Measurements from ENCODE around the gene HOXA10. TPM values are rescaled to one million over a fixed set of nuclear protein-coding genes. Genes with fewer than 3 reads are reported as not detected.

HOXA10 gene
- polyA plus RNA-seq, 1 donor: 30.3 TPM

GRCh38 chr7:27203365-27203953 lies 29.3 kb upstream of the HOXA10 start:
- DNase-seq: no peak

GRCh38 chr7:27202862-27203134 lies 28.7 kb upstream of the HOXA10 start:
- DNase-seq: no peak

GRCh38 chr7:27202018-27202861 lies 28.1 kb upstream of the HOXA10 start:
- no peak for DNase-seq

GRCh38 chr7:27201580-27202017 lies 27.5 kb upstream of the HOXA10 start:
- DNase-seq: no peak

- DNase-seq: no peak
Observed at GRCh38 chr7:27200761-27201579, 26.9 kb upstream of the HOXA10 start.

GRCh38 chr7:27199849-27200760 lies 26.0 kb upstream of the HOXA10 start, which contains the start of gene HOXA13:
Gene HOXA13, minus strand, starts transcription at chr7:27200091. Its CDS starts 14 bp downstream, at chr7:27200077.
- DNase-seq: no peak

GRCh38 chr7:27198871-27199801 lies 25.0 kb upstream of the HOXA10 start:
- DNase-seq: no peak

- DNase-seq: no peak
Observed at GRCh38 chr7:27198138-27198841, 24.2 kb upstream of the HOXA10 start.

GRCh38 chr7:27197137-27198042 lies 23.3 kb upstream of the HOXA10 start:
- no peak for DNase-seq

- no peak for DNase-seq
Observed at GRCh38 chr7:27196287-27196767, 22.2 kb upstream of the HOXA10 start.

GRCh38 chr7:27194686-27195379 lies 20.7 kb upstream of the HOXA10 start:
- no peak for DNase-seq

GRCh38 chr7:27194002-27194352 lies 19.9 kb upstream of the HOXA10 start:
- DNase-seq: no peak

- DNase-seq: no peak
Observed at GRCh38 chr7:27193335-27194001, 19.3 kb upstream of the HOXA10 start.

- no peak for DNase-seq
Observed at GRCh38 chr7:27192546-27193334, 18.6 kb upstream of the HOXA10 start.

- no peak for DNase-seq
Observed at GRCh38 chr7:27191833-27192545, 17.9 kb upstream of the HOXA10 start.

GRCh38 chr7:27191161-27191731 lies 17.1 kb upstream of the HOXA10 start:
- DNase-seq: no peak
